HG03097 (cell line): ENCODE results near the gene RBMS3.

ENCODE experiments used
- ATAC-seq: cut with Tn5 transposase; IDR thresholded peaks from one replicate; pipeline ENCODE4 v1.9.1; 2021; ENCODE audit not compliant: unreplicated experiment, low FRiP score

RBMS3 gene

GRCh38 chr3:29696311-29696710 is 415.4 kb downstream of the RBMS3 start:
- no peak for ATAC-seq

- ATAC-seq, result no peak
Measured at GRCh38 chr3:29697989-29698388, 417.1 kb downstream of the RBMS3 start.

- ATAC-seq, result no peak
Measured at GRCh38 chr3:29700256-29700655, 419.4 kb downstream of the RBMS3 start.

- ATAC-seq, result no peak
Measured at GRCh38 chr3:29701326-29701983, 420.6 kb downstream of the RBMS3 start.

- ATAC-seq, result no peak
Measured at GRCh38 chr3:29705906-29706844, 425.3 kb downstream of the RBMS3 start.

- ATAC-seq, result no peak
Measured at GRCh38 chr3:29708884-29709283, 428.0 kb downstream of the RBMS3 start.

GRCh38 chr3:29711255-29711771 is 430.4 kb downstream of the RBMS3 start:
- no peak for ATAC-seq

GRCh38 chr3:29716213-29716612 is 435.3 kb downstream of the RBMS3 start:
- no peak for ATAC-seq

GRCh38 chr3:29718661-29719065 is 437.8 kb downstream of the RBMS3 start:
- ATAC-seq, result no peak

- ATAC-seq, result no peak
Measured at GRCh38 chr3:29720665-29721064, 439.8 kb downstream of the RBMS3 start.

- ATAC-seq, result no peak
Measured at GRCh38 chr3:29721789-29722188, 440.9 kb downstream of the RBMS3 start.

- no peak for ATAC-seq
Measured at GRCh38 chr3:29731050-29731449, 450.2 kb downstream of the RBMS3 start.

GRCh38 chr3:29741231-29741630 is 460.4 kb downstream of the RBMS3 start:
- ATAC-seq, result no peak

GRCh38 chr3:29745232-29745870 is 464.5 kb downstream of the RBMS3 start:
- ATAC-seq, result no peak

GRCh38 chr3:29746163-29746760 is 465.4 kb downstream of the RBMS3 start:
- ATAC-seq, result no peak

GRCh38 chr3:29747991-29748390 is 467.1 kb downstream of the RBMS3 start:
- no peak for ATAC-seq

- ATAC-seq, result no peak
Measured at GRCh38 chr3:29751647-29752314, 470.9 kb downstream of the RBMS3 start.

- no peak for ATAC-seq
Measured at GRCh38 chr3:29754346-29754745, 473.5 kb downstream of the RBMS3 start.

- ATAC-seq, result no peak
Measured at GRCh38 chr3:29755416-29755815, 474.5 kb downstream of the RBMS3 start.

GRCh38 chr3:29757054-29757777 is 476.3 kb downstream of the RBMS3 start:
- no peak for ATAC-seq
